ENCODE data around the gene AIRE.

Gene AIRE

DNA sequence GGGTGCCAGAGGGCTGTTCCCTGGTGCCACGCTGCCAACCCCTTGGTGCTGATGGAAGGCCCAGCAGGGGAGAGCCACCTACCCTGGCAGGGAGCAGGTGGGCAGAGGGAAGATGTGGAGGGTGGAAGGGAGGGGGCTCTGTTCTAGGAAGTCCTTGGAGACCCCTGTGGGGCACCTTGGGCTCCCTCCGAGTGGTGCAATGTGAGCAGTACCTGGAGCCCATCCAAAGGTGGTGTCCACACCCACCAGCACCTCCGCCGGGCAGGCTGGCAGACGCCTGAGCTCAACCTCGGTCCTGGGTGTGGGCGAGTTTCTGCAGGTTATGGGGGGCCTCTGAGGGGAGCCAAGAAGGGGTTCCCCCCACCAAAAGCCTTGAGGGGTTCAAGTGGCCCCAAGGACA lies 12.6 kb upstream of the AIRE start:
- Histone ChIP-seq H3K9ac (ENCODE audit: low read depth, low read length) (no peak overlapping the region), H2AFZ (ENCODE audit: low read depth, low read length) (no peak overlapping the region), H3K4me3 (ENCODE audit: low read depth in 1 of 2, low read length in 2 of 2) (no peak overlapping the region), H3K27ac (ENCODE audit: low read length) (no peak overlapping the region), H4K20me1 (ENCODE audit: insufficient read depth, low read length) (no peaks in the 10 kb centered on the region; the same call in 1 of the 2 replicates), H3K36me3 (ENCODE audit: insufficient read depth, low read length) (no peaks in the 10 kb centered on the region), H3K9me3 (ENCODE audit: insufficient read depth, low read length, severe bottlenecking) (no peaks in the 10 kb centered on the region), H3K4me2 (ENCODE audit: insufficient read depth, low read length) (no peak overlapping the region), H3K27me3 (ENCODE audit: insufficient read depth, low read length, poor library complexity) (no peaks in the 10 kb centered on the region), H3K79me2 (ENCODE audit: insufficient read depth, low read length) (no peaks in the 10 kb centered on the region), H3K4me1 (ENCODE audit: insufficient read depth, low read length) (no peaks in the 10 kb centered on the region)
- DNase-seq, result no peak
- TF ChIP-seq, protein P1, sequence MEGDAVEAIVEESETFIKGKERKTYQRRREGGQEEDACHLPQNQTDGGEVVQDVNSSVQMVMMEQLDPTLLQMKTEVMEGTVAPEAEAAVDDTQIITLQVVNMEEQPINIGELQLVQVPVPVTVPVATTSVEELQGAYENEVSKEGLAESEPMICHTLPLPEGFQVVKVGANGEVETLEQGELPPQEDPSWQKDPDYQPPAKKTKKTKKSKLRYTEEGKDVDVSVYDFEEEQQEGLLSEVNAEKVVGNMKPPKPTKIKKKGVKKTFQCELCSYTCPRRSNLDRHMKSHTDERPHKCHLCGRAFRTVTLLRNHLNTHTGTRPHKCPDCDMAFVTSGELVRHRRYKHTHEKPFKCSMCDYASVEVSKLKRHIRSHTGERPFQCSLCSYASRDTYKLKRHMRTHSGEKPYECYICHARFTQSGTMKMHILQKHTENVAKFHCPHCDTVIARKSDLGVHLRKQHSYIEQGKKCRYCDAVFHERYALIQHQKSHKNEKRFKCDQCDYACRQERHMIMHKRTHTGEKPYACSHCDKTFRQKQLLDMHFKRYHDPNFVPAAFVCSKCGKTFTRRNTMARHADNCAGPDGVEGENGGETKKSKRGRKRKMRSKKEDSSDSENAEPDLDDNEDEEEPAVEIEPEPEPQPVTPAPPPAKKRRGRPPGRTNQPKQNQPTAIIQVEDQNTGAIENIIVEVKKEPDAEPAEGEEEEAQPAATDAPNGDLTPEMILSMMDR (IDR thresholded peaks at IDR 0.05; ENCODE audit: borderline replicate concordance, extremely low read depth, low read length, poor library complexity, severe bottlenecking), result no peak
- TF ChIP-seq EZH2 (IDR thresholded peaks at IDR 0.05; ENCODE audit: borderline replicate concordance, low read depth, low read length, severe bottlenecking), result no peak
- no peak for ATAC-seq (ENCODE audit: insufficient read depth, low read depth)

DNA sequence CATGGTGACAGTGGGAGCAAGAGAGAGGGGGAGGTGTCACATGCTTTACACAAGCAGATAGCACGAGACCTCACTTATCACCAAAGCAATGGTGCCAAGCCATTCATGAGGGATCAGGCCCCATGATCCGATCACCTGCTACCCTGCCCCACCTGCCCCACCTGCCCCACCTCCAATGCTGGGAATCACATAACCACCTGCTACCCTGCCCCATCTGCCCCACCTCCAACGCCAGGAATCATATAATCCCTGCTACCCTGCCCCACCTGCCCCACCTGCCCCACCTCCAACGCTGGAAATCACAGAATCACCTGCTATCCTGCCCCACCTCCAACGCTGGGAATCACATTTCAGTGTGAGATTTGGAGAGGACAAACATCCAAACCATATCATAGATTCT lies 10.6 kb upstream of the AIRE start:
- no peak overlapping the region for H3K9ac ChIP-seq (ENCODE audit: low read depth, low read length)
- no peaks in the 10 kb centered on the region for H3K36me3 ChIP-seq (ENCODE audit: insufficient read depth, low read length)

DNA sequence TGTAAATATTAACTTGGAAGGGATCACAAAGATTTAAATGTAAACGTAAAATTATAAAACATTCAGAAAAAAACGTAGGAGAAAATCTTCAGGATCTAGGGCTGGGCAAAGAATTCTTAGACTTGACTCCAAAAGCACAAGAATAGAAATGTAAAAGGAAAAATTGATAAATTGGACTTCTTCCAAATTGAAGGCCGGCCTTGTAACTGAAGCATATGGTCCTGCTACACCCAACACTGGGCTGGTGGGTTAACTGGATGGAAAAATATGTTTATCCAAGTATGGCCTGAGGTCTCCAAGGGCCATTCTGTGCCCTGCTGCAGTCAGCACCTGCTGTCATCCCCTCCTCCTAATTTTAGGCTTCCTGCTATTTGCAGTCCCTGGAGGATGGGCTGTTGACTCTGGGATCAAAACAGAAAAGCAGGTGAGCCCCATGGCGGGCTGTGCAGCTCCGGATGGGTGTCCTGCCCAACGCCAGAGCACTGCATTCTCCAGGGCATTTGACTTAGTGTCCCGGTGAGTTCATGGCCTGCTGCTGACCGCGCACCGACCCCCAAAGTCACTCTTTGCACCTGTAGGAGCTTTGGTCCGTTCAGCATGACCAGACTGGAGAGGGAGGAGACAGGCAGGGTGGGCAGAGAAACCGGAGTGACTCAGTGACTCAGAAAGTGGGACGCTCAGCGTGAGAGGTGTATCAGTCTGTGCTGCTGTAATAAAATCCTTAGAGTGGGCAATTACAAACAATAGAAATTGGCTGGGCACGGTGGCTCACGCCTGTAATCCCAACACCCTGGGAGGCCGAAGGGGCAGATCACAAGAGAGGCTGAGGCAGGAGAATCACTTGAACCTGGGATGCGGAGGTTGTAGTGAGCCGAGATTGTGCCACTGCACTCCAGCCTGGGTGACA lies 6.1 kb upstream of the AIRE start:
- Histone ChIP-seq H3K4me2 (ENCODE audit: insufficient read depth, low read length) (no peak overlapping the region), H3K79me2 (ENCODE audit: insufficient read depth, low read length) (no peaks in the 10 kb centered on the region), H3K4me1 (ENCODE audit: insufficient read depth, low read length) (no peaks in the 10 kb centered on the region), H3K36me3 (ENCODE audit: insufficient read depth, low read length) (no peaks in the 10 kb centered on the region), H2AFZ (ENCODE audit: low read depth, low read length) (no peak overlapping the region), H3K4me3 (ENCODE audit: low read depth in 1 of 2, low read length in 2 of 2) (no peak overlapping the region), H4K20me1 (ENCODE audit: insufficient read depth, low read length) (no peaks in the 10 kb centered on the region; the same call in 1 of the 2 replicates), H3K27ac (ENCODE audit: low read length) (no peak overlapping the region), H3K9me3 (ENCODE audit: insufficient read depth, low read length, severe bottlenecking) (no peaks in the 10 kb centered on the region), H3K9ac (ENCODE audit: low read depth, low read length) (no peak overlapping the region), H3K27me3 (ENCODE audit: insufficient read depth, low read length, poor library complexity) (no peaks in the 10 kb centered on the region)
- ATAC-seq (ENCODE audit: insufficient read depth, low read depth), result no peak
- TF ChIP-seq, protein P1 (IDR thresholded peaks at IDR 0.05; ENCODE audit: borderline replicate concordance, extremely low read depth, low read length, poor library complexity, severe bottlenecking), result no peak
- no peak for TF ChIP-seq EZH2 (IDR thresholded peaks at IDR 0.05; ENCODE audit: borderline replicate concordance, low read depth, low read length, severe bottlenecking)
- DNase-seq, result no peak

More for the DNA sequence above, 10.6 kb upstream of the AIRE start:
- H2AFZ ChIP-seq (ENCODE audit: low read depth, low read length), result no peak overlapping the region
- no peaks in the 10 kb centered on the region for H3K9me3 ChIP-seq (ENCODE audit: insufficient read depth, low read length, severe bottlenecking)
- ATAC-seq (ENCODE audit: insufficient read depth, low read depth), result no peak
- H3K27me3 ChIP-seq (ENCODE audit: insufficient read depth, low read length, poor library complexity), result no peaks in the 10 kb centered on the region
- H3K4me2 ChIP-seq (ENCODE audit: insufficient read depth, low read length), result no peak overlapping the region
- no peaks in the 10 kb centered on the region for H3K79me2 ChIP-seq (ENCODE audit: insufficient read depth, low read length)
- TF ChIP-seq EZH2 (IDR thresholded peaks at IDR 0.05; ENCODE audit: borderline replicate concordance, low read depth, low read length, severe bottlenecking), result no peak
- TF ChIP-seq, protein P1 (IDR thresholded peaks at IDR 0.05; ENCODE audit: borderline replicate concordance, extremely low read depth, low read length, poor library complexity, severe bottlenecking), result no peak
- H3K4me3 ChIP-seq (ENCODE audit: low read depth in 1 of 2, low read length in 2 of 2), result no peak overlapping the region
- H4K20me1 ChIP-seq (ENCODE audit: insufficient read depth, low read length), result no peaks in the 10 kb centered on the region; the same call in 1 of the 2 replicates
- no peak for DNase-seq
- H3K27ac ChIP-seq (ENCODE audit: low read length), result no peak overlapping the region
- H3K4me1 ChIP-seq (ENCODE audit: insufficient read depth, low read length), result no peaks in the 10 kb centered on the region
